ENCODE measurements around the gene TBC1D17. TPM values are rescaled to one million over a fixed set of nuclear protein-coding genes. Genes with fewer than 3 reads are reported as not detected.

The TBC1D17 gene
- total RNA-seq, 4 donors from 2014 or later = 56.4 to 93.4 (median 59.8) TPM

- no peak overlapping the region for H3K4me3 ChIP-seq (ENCODE audit: low read depth, poor library complexity, severe bottlenecking)
- 94 to 95% methylated on average over 8 of the region's 8 CpGs for whole genome bisulfite sequencing, 2 donors
- intact Hi-C loops (cut with DNase I; ENCODE audit: low total_unique reads) = no loop called here
- no peak for DNase-seq (ENCODE audit: low spot score in 2 of 2)
- TF ChIP-seq, protein P1, sequence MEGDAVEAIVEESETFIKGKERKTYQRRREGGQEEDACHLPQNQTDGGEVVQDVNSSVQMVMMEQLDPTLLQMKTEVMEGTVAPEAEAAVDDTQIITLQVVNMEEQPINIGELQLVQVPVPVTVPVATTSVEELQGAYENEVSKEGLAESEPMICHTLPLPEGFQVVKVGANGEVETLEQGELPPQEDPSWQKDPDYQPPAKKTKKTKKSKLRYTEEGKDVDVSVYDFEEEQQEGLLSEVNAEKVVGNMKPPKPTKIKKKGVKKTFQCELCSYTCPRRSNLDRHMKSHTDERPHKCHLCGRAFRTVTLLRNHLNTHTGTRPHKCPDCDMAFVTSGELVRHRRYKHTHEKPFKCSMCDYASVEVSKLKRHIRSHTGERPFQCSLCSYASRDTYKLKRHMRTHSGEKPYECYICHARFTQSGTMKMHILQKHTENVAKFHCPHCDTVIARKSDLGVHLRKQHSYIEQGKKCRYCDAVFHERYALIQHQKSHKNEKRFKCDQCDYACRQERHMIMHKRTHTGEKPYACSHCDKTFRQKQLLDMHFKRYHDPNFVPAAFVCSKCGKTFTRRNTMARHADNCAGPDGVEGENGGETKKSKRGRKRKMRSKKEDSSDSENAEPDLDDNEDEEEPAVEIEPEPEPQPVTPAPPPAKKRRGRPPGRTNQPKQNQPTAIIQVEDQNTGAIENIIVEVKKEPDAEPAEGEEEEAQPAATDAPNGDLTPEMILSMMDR (IDR thresholded peaks at IDR 0.05) = no peak
- no peak for TF ChIP-seq POLR2A (IDR thresholded peaks at IDR 0.05)
Observed at GRCh38 chr19:49918089-49918488, 40.6 kb downstream of the TBC1D17 start.

DNA sequence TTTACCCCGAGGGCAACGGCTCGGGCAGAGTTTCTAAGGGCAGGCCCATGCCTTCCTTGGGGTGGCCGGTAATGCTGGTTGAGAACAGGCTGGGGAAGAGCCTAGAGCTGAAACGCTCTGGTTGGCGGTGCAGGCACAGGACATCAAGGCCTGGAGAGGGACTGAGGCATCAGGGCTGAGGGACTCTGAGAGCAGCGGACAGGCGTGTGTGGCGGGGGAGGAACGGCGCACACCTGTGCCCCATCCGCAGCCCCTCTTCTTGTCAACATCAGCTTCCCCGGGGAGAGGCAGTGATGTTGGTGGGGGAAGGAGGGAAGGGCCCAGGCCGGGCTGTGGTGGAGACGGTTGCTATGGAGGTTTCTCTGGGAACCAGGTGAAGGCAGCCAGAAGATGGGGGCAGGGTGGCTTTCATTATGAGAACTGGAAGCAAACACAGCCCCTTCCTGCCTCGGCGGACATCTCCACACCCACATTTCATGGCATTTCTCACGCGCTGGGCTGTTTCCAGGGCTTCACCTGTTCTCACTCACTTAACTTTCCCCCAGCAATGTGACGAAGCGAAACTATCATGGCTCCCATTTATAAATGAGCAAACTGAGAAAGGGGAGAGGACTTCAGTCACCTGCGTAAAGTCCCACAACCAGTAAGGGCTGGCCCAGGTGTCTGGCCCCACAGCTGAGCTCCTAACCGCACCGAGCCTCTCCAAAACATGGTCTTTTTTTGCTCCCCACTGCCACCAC, 43.3 kb downstream of the TBC1D17 start:
- no peak for DNase-seq (ENCODE audit: low spot score in 2 of 2)
- TF ChIP-seq POLR2A (IDR thresholded peaks at IDR 0.05) = no peak
- TF ChIP-seq, protein P1 (IDR thresholded peaks at IDR 0.05) = no peak
- intact Hi-C loops (cut with DNase I; ENCODE audit: low total_unique reads) = no loop called here
- H3K4me3 ChIP-seq (ENCODE audit: low read depth, poor library complexity, severe bottlenecking) = no peak overlapping the region
- 93 to 94% methylated on average over 24 of the region's 24 CpGs for WGBS, 2 donors

DNA sequence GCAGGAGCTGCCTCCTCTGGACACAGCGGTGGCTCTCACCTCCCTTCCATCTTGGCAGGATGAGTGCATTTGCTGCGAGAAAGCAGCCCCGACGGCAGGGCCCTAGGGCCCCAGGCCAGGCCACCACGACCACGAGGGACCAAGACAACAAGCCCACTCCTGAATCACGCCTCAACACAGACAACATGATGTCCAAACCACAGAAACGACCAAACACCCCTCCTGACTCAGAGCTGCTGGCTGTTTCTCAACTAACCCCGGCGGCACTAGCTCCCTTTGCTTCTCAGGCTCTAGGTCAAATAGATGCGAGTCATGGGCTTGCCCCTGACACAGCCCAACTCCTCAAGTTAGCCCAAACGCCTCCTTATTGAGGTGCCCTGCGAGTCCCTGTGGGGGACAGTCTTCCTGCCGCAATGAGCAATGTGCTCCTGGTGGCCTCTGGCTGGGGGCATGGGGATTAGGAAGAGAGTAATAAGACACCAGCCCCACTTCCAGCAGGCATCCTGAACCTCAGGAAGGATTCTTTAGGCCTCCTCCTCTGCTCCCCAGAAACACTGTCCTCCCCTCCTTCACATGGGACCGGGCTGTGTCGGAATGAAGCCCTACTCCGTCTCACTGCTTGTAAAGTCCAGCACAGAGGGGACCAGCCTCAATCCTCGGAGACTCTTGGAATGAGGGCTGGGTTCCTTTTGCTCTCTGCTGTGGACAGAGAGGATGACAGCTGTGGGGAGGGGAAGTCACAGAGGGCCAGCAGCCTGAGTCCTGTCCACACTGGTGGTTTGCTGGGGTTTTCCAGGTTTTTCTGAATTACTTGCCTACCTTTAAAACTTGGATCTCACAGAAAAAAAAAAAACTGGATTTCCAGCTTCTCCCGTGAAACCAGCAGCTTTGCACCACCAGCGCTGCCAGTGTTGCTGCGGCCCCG, 44.6 kb downstream of the TBC1D17 start:
- DNase-seq (ENCODE audit: low spot score in 2 of 2) = no peak
- 83 to 85% methylated on average over 21 to 22 of the region's 22 CpGs for WGBS, 2 donors
- H3K4me3 ChIP-seq (ENCODE audit: low read depth, poor library complexity, severe bottlenecking) = no peak overlapping the region
- no peak for TF ChIP-seq POLR2A (IDR thresholded peaks at IDR 0.05)
- TF ChIP-seq, protein P1 (IDR thresholded peaks at IDR 0.05) = no peak
- intact Hi-C loops (cut with DNase I; ENCODE audit: low total_unique reads) = no loop called here

DNA sequence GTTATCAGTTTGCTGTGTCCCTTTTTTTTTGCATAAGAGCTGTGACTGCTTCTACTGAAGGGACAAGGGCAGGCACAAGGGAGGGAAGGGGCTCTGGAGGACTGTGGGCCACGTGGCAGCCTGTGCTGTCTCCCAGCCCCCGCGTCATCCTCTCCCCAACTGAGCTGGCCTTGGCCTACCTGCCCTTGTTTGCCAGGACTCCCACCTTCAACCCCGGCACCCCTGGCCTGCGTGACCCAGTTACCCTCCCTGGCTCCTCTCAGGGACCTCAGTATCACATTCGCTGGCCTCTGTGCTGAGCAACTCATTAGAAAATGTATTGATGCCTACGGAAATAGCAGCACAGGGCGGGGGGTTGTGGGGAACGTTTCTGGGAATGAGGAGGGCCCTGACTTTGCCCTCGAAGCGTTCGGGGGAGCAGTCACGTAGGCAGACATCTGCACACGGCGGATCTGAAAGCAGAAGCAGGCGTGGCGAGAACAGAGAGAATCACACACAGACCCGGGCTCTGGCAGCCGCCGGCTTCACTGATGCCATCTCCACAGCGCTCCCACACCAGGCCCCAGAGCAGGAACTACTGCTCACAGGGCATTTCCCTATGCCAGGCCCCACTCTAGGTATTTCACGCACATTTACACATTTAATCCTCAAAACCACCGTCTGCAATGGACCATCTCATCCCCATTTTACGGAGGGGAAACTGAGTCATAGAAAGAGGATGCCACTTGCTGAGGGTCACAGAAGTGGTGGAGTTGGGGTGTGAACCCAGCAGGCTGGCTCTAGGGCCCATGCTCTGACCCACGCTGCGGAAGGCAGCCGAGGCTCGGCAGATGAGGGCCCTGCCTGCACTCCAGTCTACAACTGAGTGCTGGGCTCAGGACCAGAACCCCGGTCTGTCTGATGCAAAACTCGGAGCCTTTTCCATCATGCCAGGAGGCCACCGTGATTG, 45.8 kb downstream of the TBC1D17 start:
- intact Hi-C loops (cut with DNase I; ENCODE audit: low total_unique reads) = no loop called here
- no peak overlapping the region for H3K4me3 ChIP-seq (ENCODE audit: low read depth, poor library complexity, severe bottlenecking)
- DNase-seq (ENCODE audit: low spot score in 2 of 2) = no peak
- WGBS, 2 donors = 79 to 82% methylated on average over 31 of the region's 31 CpGs
- TF ChIP-seq POLR2A (IDR thresholded peaks at IDR 0.05) = no peak
- TF ChIP-seq, protein P1 (IDR thresholded peaks at IDR 0.05) = no peak
